ENCODE results near the gene UBASH3A. TPM values are rescaled to one million over a fixed set of nuclear protein-coding genes. Genes with fewer than 3 reads are reported as not detected.

The UBASH3A gene
- total RNA-seq, 2 donors from 2014 or later = 0.12 TPM; not detected in 1

DNA sequence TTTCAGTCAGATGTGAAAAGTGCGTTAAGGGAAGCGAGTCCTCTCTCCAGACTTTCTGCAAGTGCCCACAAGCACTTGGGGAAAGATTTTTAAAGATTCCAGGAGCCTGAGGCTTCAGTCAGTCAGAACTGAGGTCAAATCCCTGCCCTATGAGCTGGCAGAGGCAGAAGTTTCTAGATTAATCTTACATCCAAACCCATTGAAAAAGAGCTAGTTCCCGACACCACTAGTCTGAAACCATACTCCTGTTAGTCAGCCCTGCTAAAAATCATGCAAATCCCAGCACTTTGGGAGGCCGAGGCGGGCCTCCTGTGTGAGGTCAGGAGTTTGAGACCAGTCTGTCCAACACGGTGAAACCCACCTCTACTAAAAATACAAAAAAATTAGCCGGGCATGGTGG lies 71.3 kb downstream of the UBASH3A start:
- Histone ChIP-seq H3K36me3 (no peaks in the 10 kb centered on the region), H3K27me3 (no peaks in the 10 kb centered on the region), H3K9me3 (no peaks in the 10 kb centered on the region), H3K4me3 (no peak overlapping the region), H3K27ac (no peak overlapping the region), H3K4me1 (no peaks in the 10 kb centered on the region)
- no peak for DNase-seq (ENCODE audit: low spot score)
- no peak for TF ChIP-seq CTCF (IDR thresholded peaks at IDR 0.05)

- Histone ChIP-seq H3K27me3 (no peaks in the 10 kb centered on the region), H3K27ac (no peak overlapping the region), H3K4me3 (no peak overlapping the region), H3K9me3 (no peaks in the 10 kb centered on the region), H3K36me3 (no peaks in the 10 kb centered on the region), H3K4me1 (no peaks in the 10 kb centered on the region)
- TF ChIP-seq CTCF (IDR thresholded peaks at IDR 0.05) = no peak
- DNase-seq (ENCODE audit: low spot score) = no peak
These were observed 72.1 kb downstream of the UBASH3A start for GRCh38 chr21:42475526-42476387.

DNA sequence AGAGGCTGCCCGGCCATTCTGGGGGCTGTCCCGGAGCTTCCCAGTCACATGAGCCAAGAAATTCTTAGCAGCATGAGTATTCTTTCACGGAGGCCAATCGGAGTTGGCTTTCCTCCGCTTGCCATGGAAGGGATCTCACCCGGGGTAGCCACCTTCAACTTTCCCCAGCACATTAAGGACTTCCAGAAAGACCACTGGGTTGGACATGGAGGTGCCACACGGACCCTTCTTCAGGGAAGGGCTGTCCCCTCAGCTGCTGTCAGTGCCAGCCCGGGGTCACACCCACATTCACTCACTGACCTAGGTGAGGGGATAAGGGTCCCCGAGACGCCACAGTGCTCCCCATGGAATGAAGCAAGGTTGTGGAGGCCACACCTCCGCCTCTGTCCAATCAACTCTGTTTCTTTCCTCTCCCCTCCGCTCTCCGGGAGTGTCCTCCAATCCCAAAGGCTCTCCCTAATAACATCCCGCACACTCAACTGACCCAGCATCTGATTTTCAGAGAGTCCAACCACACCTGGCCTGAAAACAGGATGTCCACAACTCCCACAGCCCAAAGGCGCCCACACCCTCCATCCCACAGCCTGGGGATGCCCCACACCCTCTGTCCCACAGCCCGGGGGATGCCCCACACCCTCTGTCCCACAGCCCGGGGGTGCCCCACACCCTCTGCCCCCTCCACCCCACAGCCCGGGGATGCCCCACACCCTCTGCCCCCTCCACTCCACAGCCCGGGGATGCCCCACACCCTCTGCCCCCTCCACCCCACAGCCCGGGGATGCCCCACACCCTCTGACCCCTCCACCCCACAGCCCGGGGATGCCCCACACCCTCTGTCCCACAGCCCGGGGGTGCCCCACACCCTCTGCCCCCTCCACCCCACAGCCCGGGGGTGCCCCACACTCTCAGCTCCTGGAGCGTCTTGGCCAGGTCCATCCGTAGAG lies 73.0 kb downstream of the UBASH3A start:
- Histone ChIP-seq H3K27ac (no peak overlapping the region), H3K4me3 (no peak overlapping the region), H3K36me3 (no peaks in the 10 kb centered on the region), H3K27me3 (no peaks in the 10 kb centered on the region), H3K4me1 (no peaks in the 10 kb centered on the region), H3K9me3 (no peaks in the 10 kb centered on the region)
- DNase-seq (ENCODE audit: low spot score) = peak; percentile 36
- no peak for TF ChIP-seq CTCF (IDR thresholded peaks at IDR 0.05)

- TF ChIP-seq CTCF (IDR thresholded peaks at IDR 0.05) = no peak
- Histone ChIP-seq H3K27ac (no peak overlapping the region), H3K27me3 (no peaks in the 10 kb centered on the region)
These were observed 74.8 kb downstream of the UBASH3A start for GRCh38 chr21:42478504-42478903.

DNA sequence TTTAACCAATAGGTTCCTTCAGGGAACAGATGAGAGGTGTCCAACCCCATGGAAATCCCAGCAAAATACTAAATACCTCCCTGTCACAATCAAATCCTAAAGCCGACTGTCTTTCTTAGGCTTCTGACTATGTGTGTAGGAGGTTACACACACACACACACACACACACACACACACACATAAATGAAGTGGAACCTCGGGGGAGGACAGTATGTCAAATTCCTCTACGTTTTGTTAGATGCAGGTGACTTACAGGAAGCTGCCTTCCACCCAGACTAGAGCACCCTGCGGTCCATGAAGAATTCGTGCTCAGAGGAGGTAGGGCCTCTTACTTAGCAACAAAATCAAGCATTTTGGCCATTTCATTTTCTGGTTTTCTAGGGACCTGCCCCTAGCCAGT lies 75.9 kb downstream of the UBASH3A start:
- no peak for TF ChIP-seq CTCF (IDR thresholded peaks at IDR 0.05)
- no peaks in the 10 kb centered on the region for H3K9me3 ChIP-seq
- no peaks in the 10 kb centered on the region for H3K4me1 ChIP-seq
- DNase-seq (ENCODE audit: low spot score) = no peak
- no peak overlapping the region for H3K27ac ChIP-seq
- H3K27me3 ChIP-seq = no peaks in the 10 kb centered on the region
- H3K4me3 ChIP-seq = no peak overlapping the region
- no peaks in the 10 kb centered on the region for H3K36me3 ChIP-seq

More at GRCh38 chr21:42478504-42478903, 74.8 kb downstream of the UBASH3A start:
- DNase-seq (ENCODE audit: low spot score) = no peak
- no peak overlapping the region for H3K4me3 ChIP-seq
- H3K9me3 ChIP-seq = no peaks in the 10 kb centered on the region
- H3K36me3 ChIP-seq = no peaks in the 10 kb centered on the region
- no peaks in the 10 kb centered on the region for H3K4me1 ChIP-seq

Data from right atrium auricular region (tissue), 2 donors.